GM18861 (cell line): ENCODE results near the gene TEAD4.

Source experiments
- ATAC-seq: cut with Tn5 transposase; IDR thresholded peaks from one replicate; pipeline ENCODE4 v1.9.1; 2021; ENCODE audit not compliant: unreplicated experiment

The TEAD4 gene

GRCh38 chr12:2960390-2960956, 1.3 kb downstream of the TEAD4 start:
- ATAC-seq, result no peak

- ATAC-seq, result no peak
These were observed 1.9 kb downstream of the TEAD4 start for GRCh38 chr12:2960996-2961616.

DNA sequence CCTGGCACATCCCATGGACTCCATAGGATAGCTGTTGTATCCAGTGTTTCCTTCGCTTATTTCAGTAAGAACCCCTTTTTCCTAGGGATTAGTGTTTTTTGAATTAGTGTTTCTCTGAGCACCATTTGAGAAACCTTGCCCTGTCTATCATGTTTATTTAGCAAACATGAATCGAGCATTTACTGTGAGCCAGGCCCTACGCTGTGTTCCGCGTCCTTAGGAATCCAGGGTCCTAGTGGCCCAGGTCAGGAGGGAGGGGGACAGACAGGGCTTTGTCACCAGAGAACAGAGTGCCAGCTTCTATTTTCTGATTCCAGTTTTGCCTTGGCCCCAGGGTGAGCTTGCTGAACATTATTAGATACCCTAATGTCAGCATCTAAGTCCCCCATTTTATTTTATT, 2.5 kb downstream of the TEAD4 start:
- ATAC-seq, result no peak

GRCh38 chr12:2963154-2963759, 4.1 kb downstream of the TEAD4 start:
- no peak for ATAC-seq

DNA sequence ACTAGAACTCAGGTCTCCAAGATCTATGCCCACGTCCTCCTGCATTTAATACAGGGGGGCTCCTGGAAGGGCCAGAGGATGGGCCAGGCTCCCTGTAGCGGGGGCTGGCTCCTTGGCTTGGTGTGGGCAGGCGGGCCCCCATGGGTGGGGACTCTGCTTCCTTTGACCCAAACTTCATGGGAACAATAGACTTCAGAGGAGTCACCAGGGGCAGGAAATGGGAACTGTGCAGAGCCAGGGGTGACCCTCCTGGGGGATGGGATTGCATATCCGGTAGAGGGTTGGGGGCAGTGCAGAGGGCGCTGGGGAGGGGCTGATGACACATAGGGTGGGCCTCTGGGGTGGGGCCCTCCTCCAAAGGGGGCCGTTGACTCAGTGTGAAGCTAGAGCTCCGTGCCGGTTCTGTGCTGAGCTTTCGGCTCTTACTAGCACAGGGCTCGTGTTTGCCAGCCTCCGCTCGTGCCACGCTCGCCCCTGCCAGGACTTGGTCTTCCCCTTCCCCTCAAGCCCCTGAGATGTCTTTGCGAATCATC, 4.6 kb downstream of the TEAD4 start:
- no peak for ATAC-seq

GRCh38 chr12:2967651-2968050, 8.5 kb downstream of the TEAD4 start:
- no peak for ATAC-seq

GRCh38 chr12:2970744-2971143, 11.5 kb downstream of the TEAD4 start:
- ATAC-seq, result no peak

DNA sequence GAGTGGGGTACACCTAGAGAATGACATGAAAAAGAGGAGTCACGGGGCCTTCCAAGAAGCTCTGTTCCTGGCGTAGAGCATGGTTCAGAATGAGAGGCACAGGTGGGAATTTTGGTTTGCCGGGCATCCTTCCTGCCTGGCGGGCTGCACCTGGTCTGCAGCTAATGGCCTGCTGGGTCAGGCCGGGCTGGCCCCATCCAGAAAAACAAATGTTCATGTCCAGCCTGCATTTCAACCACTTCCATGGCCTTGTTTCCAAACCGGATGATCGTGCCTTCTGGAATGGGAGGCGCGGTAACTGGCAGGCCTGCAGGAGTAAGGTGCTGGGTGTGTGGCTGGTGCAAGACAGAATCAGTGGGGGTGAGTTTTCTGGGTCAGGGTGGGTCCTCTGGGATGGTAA, 14.4 kb downstream of the TEAD4 start:
- no peak for ATAC-seq

- ATAC-seq, result no peak
These were observed 15.4 kb downstream of the TEAD4 start for GRCh38 chr12:2974560-2974971.

DNA sequence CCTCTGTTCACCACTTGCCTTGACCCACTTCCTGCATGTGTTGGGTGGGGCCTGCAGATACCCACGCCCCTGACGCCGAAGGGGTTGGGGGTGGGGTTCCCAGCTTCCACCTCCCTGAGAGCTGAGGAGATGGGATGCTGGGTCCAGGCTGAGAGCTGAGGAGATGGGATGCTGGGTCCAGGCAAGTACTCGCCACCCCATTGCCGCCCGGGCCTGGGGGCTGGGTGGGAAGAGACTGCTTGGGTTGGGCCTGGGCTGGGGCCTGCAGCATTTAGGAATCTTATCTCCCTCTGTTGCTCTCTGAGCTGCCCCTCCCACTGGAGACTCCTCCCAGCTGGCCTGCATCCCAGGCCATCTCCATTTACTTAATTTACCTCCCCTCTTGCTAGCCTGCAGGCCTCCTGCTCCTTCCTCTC, 17.4 kb downstream of the TEAD4 start:
- ATAC-seq, result no peak

GRCh38 chr12:2977776-2978175, 18.6 kb downstream of the TEAD4 start:
- no peak for ATAC-seq

- ATAC-seq, result no peak
These were observed 20.6 kb downstream of the TEAD4 start for GRCh38 chr12:2979806-2980205.

DNA sequence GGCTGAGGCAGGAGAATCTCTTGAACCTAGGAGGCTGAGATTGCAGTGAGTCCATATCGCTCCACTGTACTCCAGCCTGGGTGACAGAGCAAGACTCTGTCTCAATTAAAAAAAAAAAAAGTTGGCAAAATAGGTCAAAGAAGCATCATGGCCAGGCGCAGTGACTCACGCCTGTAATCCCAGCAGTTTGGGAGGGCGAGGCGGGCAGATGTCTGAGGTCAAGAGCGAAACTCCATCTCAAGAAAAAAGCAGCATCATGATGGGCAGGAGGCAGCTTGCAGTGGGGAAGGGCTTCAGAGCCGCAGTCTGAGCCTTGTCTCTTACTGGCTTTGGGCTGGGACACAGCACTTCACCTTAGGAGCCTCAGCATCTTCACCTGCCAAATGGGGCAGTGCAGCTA, 21.4 kb downstream of the TEAD4 start:
- ATAC-seq, result no peak

- ATAC-seq, result no peak
These were observed 23.2 kb downstream of the TEAD4 start for GRCh38 chr12:2982361-2982760.

DNA sequence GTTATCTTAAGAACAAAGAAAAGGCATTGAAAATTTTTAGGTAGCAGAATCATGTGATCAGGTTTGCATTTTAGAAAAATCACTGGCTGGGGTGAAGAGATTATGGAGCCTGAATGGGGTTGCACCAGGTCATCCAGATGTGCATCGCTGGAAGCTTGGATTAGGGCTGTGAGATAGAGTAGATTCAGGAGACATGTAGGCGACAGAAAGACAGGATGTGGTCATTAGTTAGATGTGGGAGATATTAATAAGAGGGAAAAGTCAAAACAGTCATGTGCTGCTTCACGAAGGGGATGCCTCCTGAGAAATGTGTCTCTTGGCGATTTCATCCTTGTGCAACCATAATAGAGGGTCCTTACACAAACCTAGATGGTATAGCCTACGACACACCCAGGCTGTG, 25.1 kb downstream of the TEAD4 start:
- ATAC-seq, result no peak

GRCh38 chr12:2984698-2985097, 25.5 kb downstream of the TEAD4 start:
- ATAC-seq, result no peak

GRCh38 chr12:2986876-2987275, 27.7 kb downstream of the TEAD4 start:
- ATAC-seq, result no peak

- no peak for ATAC-seq
These were observed 29.3 kb downstream of the TEAD4 start for GRCh38 chr12:2988494-2988893.

DNA sequence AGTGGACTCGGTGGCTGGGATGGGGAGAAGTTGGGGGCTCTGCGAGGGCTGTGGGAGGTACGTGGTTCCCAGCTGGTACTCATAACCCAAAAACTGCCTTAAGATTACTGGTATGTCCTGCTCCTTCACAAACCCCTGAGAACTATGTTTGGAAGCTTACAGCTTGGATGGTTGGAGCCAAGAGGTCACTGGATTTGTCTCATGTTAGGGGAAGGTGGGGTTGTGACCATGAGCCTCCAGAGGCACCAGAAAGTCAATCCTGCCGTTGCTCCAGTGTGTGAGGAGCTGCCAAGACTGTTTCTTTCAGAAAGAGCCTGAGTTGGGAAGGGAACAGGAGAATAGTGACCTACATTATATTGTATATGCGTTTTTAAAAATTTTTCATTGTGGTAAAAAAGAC, 33.5 kb downstream of the TEAD4 start:
- ATAC-seq, result no peak

DNA sequence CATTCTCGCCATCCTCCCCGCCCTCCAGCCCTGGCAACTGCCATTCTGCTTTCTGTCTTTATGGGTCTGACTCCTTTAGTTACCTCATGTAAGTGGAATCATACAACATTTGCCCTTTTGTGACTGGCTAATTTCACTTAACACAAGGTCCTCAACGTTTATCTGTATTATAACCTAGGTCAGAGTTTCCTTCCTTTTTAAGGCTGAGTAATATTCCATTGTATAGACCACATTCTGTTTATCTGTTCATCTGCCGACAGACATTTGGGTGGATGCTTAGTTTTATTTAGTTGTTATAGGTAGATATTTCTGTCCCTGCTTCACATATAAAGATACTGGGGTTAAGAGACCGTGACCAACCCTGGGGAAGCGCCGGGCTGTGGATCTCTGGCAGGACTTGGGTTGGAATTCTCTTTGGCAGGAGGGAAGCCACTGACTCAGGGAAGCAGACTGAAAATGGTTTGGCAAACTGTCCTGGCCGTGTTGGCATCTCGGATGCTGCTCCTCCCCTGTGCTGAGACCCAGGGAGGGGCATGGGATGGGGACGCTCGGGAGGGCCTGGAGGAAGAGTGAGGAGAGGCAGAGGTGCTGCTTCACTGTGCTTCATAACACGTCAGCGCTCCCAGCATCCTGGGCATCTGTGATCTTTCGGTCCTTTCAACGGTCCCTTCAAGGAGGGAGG, 38.9 kb downstream of the TEAD4 start:
- no peak for ATAC-seq

DNA sequence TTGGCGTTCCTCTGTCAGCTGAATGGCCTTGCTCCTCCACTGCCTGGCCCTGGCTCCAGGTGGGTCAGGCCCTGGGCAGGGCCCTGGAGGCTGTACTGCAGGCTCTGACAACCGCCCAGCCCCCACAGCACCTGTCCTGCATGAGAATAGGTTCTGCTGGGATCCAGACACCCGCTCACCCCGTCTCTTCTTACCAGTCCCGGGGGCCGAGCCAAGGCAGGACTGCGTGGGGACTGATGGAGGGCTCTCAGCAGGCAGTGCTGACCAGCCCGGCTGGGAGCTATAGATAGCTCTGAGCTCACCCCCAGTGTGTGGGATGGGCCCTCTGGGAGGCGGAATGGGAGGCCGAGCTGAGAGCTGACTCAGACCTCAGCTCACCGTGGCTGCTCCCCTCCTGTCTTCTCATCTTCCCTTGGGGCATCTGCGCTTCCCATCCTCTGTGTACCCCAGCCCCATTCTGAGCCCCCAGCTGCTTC, 39.6 kb downstream of the TEAD4 start:
- ATAC-seq, result no peak
